T-helper 2 cell treated with Interferon-gamma antibody and Interleukin-4, amounts not matched to agents 100 ng/mL and 5 ng/mL, for 36 hours (primary cell): ENCODE results near the gene DST. TPM values are rescaled to one million over a fixed set of nuclear protein-coding genes. Genes with fewer than 3 reads are reported as not detected.
"Not testable (repeated sequence)": the region's sequence is repeated elsewhere in the genome, so short reads cannot be mapped to it uniquely, and the experiment has no call there.

Source experiments
- intact Hi-C: fragments of 100-400 bp; cut with micrococcal nuclease; formaldehyde crosslinking; loops from one replicate; pipeline ENCODE4 v1.15.1; 2023
- total RNA-seq: library from RNA; stranded (reverse); gene quantifications from 2 replicates; pipeline ENCODE4 v1.2.3, GENCODE V29; 2022

The DST gene
- total RNA-seq, 1 donor from 2014 or later = 6.1 TPM

- intact Hi-C loops = no loop called here
Observed at GRCh38 chr6:56664029-56664428, 21.3 kb upstream of the DST start.

GRCh38 chr6:56663344-56663743 lies 20.7 kb upstream of the DST start:
- intact Hi-C loops = no loop called here

GRCh38 chr6:56661338-56661737 lies 18.6 kb upstream of the DST start:
- intact Hi-C loops = not testable (repeated sequence)

- intact Hi-C loops = no loop called here
Observed at GRCh38 chr6:56660381-56660730, 17.7 kb upstream of the DST start.

GRCh38 chr6:56659721-56660380 lies 17.2 kb upstream of the DST start:
- intact Hi-C loops = no loop called here

GRCh38 chr6:56658326-56658725 lies 15.6 kb upstream of the DST start:
- intact Hi-C loops = no loop called here

GRCh38 chr6:56657354-56657753 lies 14.7 kb upstream of the DST start:
- intact Hi-C loops = no loop called here

- intact Hi-C loops = no loop called here
Observed at GRCh38 chr6:56656466-56656865, 13.8 kb upstream of the DST start.

GRCh38 chr6:56655996-56656395 lies 13.3 kb upstream of the DST start:
- intact Hi-C loops = no loop called here

GRCh38 chr6:56655249-56655648 lies 12.6 kb upstream of the DST start:
- intact Hi-C loops = no loop called here

- intact Hi-C loops = no loop called here
Observed at GRCh38 chr6:56652994-56653393, 10.3 kb upstream of the DST start.

- intact Hi-C loops = no loop called here
Observed at GRCh38 chr6:56652231-56652630, 9.5 kb upstream of the DST start.

GRCh38 chr6:56650191-56650590 lies 7.5 kb upstream of the DST start:
- intact Hi-C loops = no loop called here

GRCh38 chr6:56649782-56650181 lies 7.1 kb upstream of the DST start:
- intact Hi-C loops = no loop called here

- intact Hi-C loops = no loop called here
Observed at GRCh38 chr6:56649053-56649769, 6.5 kb upstream of the DST start.

GRCh38 chr6:56647172-56647762 lies 4.6 kb upstream of the DST start:
- intact Hi-C loops = no loop called here

- intact Hi-C loops = no loop called here
Observed at GRCh38 chr6:56644366-56644765, 1.7 kb upstream of the DST start.

- intact Hi-C loops = no loop called here
Observed at GRCh38 chr6:56643379-56644089, 845 bp upstream of the DST start.

- intact Hi-C loops = no loop called here
Observed at GRCh38 chr6:56640374-56640773, 2.3 kb downstream of the DST start.

GRCh38 chr6:56638760-56639159 lies 3.9 kb downstream of the DST start:
- intact Hi-C loops = no loop called here

- intact Hi-C loops = loop anchor here (1.0 kb wide), 2 partner anchors 62 to 214 kb away; no protein-coding TSS in a partner anchor
Observed at GRCh38 chr6:56637640-56638039, 5.0 kb downstream of the DST start.

GRCh38 chr6:56628105-56628504 lies 14.6 kb downstream of the DST start:
- intact Hi-C loops = no loop called here
